ENCODE measurements around the gene GGTLC3. TPM values are rescaled to one million over a fixed set of nuclear protein-coding genes. Genes with fewer than 3 reads are reported as not detected.
"Not testable (repeated sequence)": the region's sequence is repeated elsewhere in the genome, so short reads cannot be mapped to it uniquely, and the experiment has no call there.

Gene GGTLC3
- total RNA-seq, 1 experiment from 2014 or later = not detected

DNA sequence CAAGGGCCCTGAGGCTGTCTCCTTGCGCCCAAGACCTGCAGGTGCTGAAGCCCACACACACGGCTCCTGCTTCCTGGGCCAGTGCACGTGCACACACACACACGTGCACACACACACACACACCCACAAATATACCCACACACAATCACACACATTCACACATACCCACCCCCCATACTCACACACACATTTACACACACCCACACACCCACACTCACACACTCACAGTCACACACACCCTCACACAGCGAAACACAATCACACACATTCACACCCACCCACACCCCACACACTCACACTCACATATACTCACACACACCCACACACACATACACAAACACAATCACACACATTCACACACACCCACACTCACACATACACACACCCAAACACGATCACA, 6.6 kb downstream of the GGTLC3 start:
- H4K20me1 ChIP-seq (ENCODE audit: control insufficient read depth, insufficient read depth, insufficient read length); H3K27me3 ChIP-seq (ENCODE audit: insufficient read depth, low read length); H3K4me1 ChIP-seq (ENCODE audit: insufficient read depth, low read length); H2BK5ac ChIP-seq (ENCODE audit: insufficient read length, low read length); H3K27ac ChIP-seq (ENCODE audit: insufficient read length, low read depth, low read length); H3K14ac ChIP-seq (ENCODE audit: insufficient read depth, low read length); H3K56ac ChIP-seq (ENCODE audit: insufficient read length, low read depth, low read length); H3K23ac ChIP-seq (ENCODE audit: insufficient read length, low read depth, low read length); H2BK120ac ChIP-seq (ENCODE audit: low read depth, low read length, poor library complexity, severe bottlenecking); H3K27me3 Mint-ChIP-seq (ENCODE audit: low read depth); H3K79me2 ChIP-seq (ENCODE audit: insufficient read depth, low read length); H2AFZ ChIP-seq (ENCODE audit: low read length); H4K91ac ChIP-seq (ENCODE audit: insufficient read length, low read depth, low read length); H3K4me1 Mint-ChIP-seq; H3K9ac ChIP-seq (ENCODE audit: extremely low read depth, insufficient read length, low read length); H3K18ac ChIP-seq (ENCODE audit: insufficient read length, low read depth, low read length); H3K23me2 ChIP-seq (ENCODE audit: insufficient read length, low read depth, low read length, poor library complexity, severe bottlenecking); H4K8ac ChIP-seq (replicated peaks; ENCODE audit: insufficient read length, low read depth, low read length); H3K27ac Mint-ChIP-seq; H4K5ac ChIP-seq (ENCODE audit: insufficient read length, low read depth, low read length); H3K4me2 ChIP-seq (ENCODE audit: insufficient read depth, insufficient read length, low read length); H2AK5ac ChIP-seq (ENCODE audit: insufficient read length, low read length); H3K79me1 ChIP-seq (ENCODE audit: insufficient read depth, low read depth, low read length, poor library complexity, severe bottlenecking); H3K9me3 ChIP-seq (ENCODE audit: control insufficient read depth, low read depth, low read length); H2BK15ac ChIP-seq (ENCODE audit: low read depth, low read length); H3K4ac ChIP-seq (ENCODE audit: low read depth, low read length); H2BK12ac ChIP-seq (ENCODE audit: insufficient read length, low read depth, low read length); H3T11ph ChIP-seq (ENCODE audit: low read length); H3K4me3 Mint-ChIP-seq; H3K9me3 Mint-ChIP-seq; DNase-seq; H3K36me3 Mint-ChIP-seq (ENCODE audit: insufficient read depth in 1 of 3, low read depth in 3 of 3); H2BK20ac ChIP-seq (ENCODE audit: low read depth, low read length, poor library complexity, severe bottlenecking): not testable (repeated sequence)
- no CpG with 5 or more reads among the region's 6 CpGs for WGBS (ENCODE audit: extremely low coverage, insufficient read length, low lambda C conversion rate)

DNA sequence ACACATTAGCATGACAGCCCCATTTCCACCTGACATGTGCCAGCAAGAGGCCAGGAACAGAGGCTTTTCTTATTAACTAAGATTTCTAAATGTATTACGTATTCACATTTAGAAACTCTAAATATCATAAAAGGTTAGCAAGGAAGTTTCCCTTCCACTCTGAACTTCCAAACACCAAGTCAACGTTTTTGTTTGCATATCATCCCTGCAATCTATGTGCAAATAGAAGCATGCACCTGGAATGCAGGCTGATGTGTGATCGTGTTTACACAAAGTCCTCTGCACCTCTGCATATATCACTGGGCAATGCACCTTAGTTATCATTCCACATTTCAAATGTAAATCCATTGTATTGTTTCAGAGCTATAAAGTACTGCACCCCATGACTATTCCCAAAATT, 21.7 kb downstream of the GGTLC3 start:
- not testable (repeated sequence) for H3K36me3 Mint-ChIP-seq (ENCODE audit: insufficient read depth in 1 of 3, low read depth in 3 of 3); H3K4me3 Mint-ChIP-seq; H4K5ac ChIP-seq (ENCODE audit: insufficient read length, low read depth, low read length); H2BK15ac ChIP-seq (ENCODE audit: low read depth, low read length); H2BK20ac ChIP-seq (ENCODE audit: low read depth, low read length, poor library complexity, severe bottlenecking); H3K79me1 ChIP-seq (ENCODE audit: insufficient read depth, low read depth, low read length, poor library complexity, severe bottlenecking); H4K20me1 ChIP-seq (ENCODE audit: control insufficient read depth, insufficient read depth, insufficient read length); H2AFZ ChIP-seq (ENCODE audit: low read length); H3K27ac ChIP-seq (ENCODE audit: insufficient read length, low read depth, low read length); DNase-seq; H3K4me1 Mint-ChIP-seq; H3K56ac ChIP-seq (ENCODE audit: insufficient read length, low read depth, low read length); H4K8ac ChIP-seq (replicated peaks; ENCODE audit: insufficient read length, low read depth, low read length); H3K79me2 ChIP-seq (ENCODE audit: insufficient read depth, low read length); H3K14ac ChIP-seq (ENCODE audit: insufficient read depth, low read length); H4K91ac ChIP-seq (ENCODE audit: insufficient read length, low read depth, low read length); H3K27me3 ChIP-seq (ENCODE audit: insufficient read depth, low read length); H3K9me3 ChIP-seq (ENCODE audit: control insufficient read depth, low read depth, low read length); H3K9me3 Mint-ChIP-seq; H2BK120ac ChIP-seq (ENCODE audit: low read depth, low read length, poor library complexity, severe bottlenecking); H3T11ph ChIP-seq (ENCODE audit: low read length); H3K27ac Mint-ChIP-seq; H3K4me2 ChIP-seq (ENCODE audit: insufficient read depth, insufficient read length, low read length); H3K23me2 ChIP-seq (ENCODE audit: insufficient read length, low read depth, low read length, poor library complexity, severe bottlenecking); H2BK5ac ChIP-seq (ENCODE audit: insufficient read length, low read length); H3K4me1 ChIP-seq (ENCODE audit: insufficient read depth, low read length); H2AK5ac ChIP-seq (ENCODE audit: insufficient read length, low read length); H3K9ac ChIP-seq (ENCODE audit: extremely low read depth, insufficient read length, low read length); H2BK12ac ChIP-seq (ENCODE audit: insufficient read length, low read depth, low read length); H3K4ac ChIP-seq (ENCODE audit: low read depth, low read length); H3K23ac ChIP-seq (ENCODE audit: insufficient read length, low read depth, low read length); H3K18ac ChIP-seq (ENCODE audit: insufficient read length, low read depth, low read length); H3K27me3 Mint-ChIP-seq (ENCODE audit: low read depth)
- no CpG with 5 or more reads among the region's 3 CpGs for WGBS (ENCODE audit: extremely low coverage, insufficient read length, low lambda C conversion rate)

Other genes with a start within 250 kb of the GGTLC3 start
- 1.4 and 4.7 TPM in 2 replicates for gene TMEM191B, start 9.6 kb upstream of the GGTLC3 start, total RNA-seq (2021)
- 1.1 TPM in 2 replicates for gene RIMBP3, start 93.8 kb upstream of the GGTLC3 start, total RNA-seq (2021)